Liver (tissue), 9 donors: ENCODE data around the gene MAN2B2. TPM values are rescaled to one million over a fixed set of nuclear protein-coding genes. Genes with fewer than 3 reads are reported as not detected.

ENCODE experiments used
- DNase-seq: peaks from one replicate; pipeline ENCODE4 v3.0.0-alpha.2; 2017; ENCODE audit warnings: low spot score
- H3K27ac ChIP-seq, 2 donors: one replicate each; pipeline ENCODE4 v1.7.0; 2013; ENCODE audit warnings: inconsistent platforms in 2 of 2, low read length in 2 of 2, control low read depth in 1 of 2, low read depth in 1 of 2, mild to moderate bottlenecking in 1 of 2
- H3K27me3 ChIP-seq, 4 donors: one replicate each; pipeline versions ENCODE4 v1.6.1 to v1.7.0; 2013; ENCODE audit warnings: low read length in 3 of 4, inconsistent platforms in 1 of 4, mild to moderate bottlenecking in 1 of 4, moderate library complexity in 1 of 4; ENCODE audit not compliant: control insufficient read depth in 4 of 4, insufficient read depth in 4 of 4
- H3K36me3 ChIP-seq, 4 donors: one replicate each; pipeline versions ENCODE4 v1.6.1 to v1.7.0; 2013; ENCODE audit warnings: low read length in 3 of 4, mild to moderate bottlenecking in 3 of 4, low read depth in 1 of 4, moderate library complexity in 1 of 4; ENCODE audit not compliant: control insufficient read depth in 4 of 4, insufficient read depth in 3 of 4
- H3K4me1 ChIP-seq, 4 donors: one replicate each; pipeline versions ENCODE4 v1.6.1 to v1.7.0; 2013; ENCODE audit warnings: low read length in 3 of 4, mild to moderate bottlenecking in 3 of 4, moderate library complexity in 1 of 4; ENCODE audit not compliant: control insufficient read depth in 4 of 4, insufficient read depth in 4 of 4
- H3K4me3 ChIP-seq, 3 donors: one replicate each; pipeline versions ENCODE4 v1.6.1 to v1.7.0; 2013; ENCODE audit warnings: low read length in 3 of 3, control low read depth in 1 of 3, low read depth in 1 of 3, mild to moderate bottlenecking in 1 of 3
- H3K9ac ChIP-seq, 2 donors: one replicate each; pipeline ENCODE4 v1.7.0; 2013; ENCODE audit warnings: low read length in 2 of 2, mild to moderate bottlenecking in 2 of 2, moderate library complexity in 2 of 2, control low read depth in 1 of 2, low read depth in 1 of 2
- H3K9me3 ChIP-seq, 4 donors: one replicate each; pipeline versions ENCODE4 v1.6.1 to v1.7.0; 2013; ENCODE audit warnings: low read length in 3 of 4; ENCODE audit not compliant: control insufficient read depth in 4 of 4
- ATF3 ChIP-seq: IDR thresholded peaks from 2 replicates; pipeline ENCODE4 v1.6.1; 2016; ENCODE audit warnings: antibody characterized with exemption
- CTCF ChIP-seq: fragments of 150-350 bp; IDR thresholded peaks from 2 replicates; pipeline ENCODE4 v1.5.1; 2017; ENCODE audit warnings: improper control_type of control experiment, low read depth, low read length; ENCODE audit not compliant: missing input control
- EGR1 ChIP-seq, 2 donors: IDR thresholded peaks; 2 replicates each; pipeline ENCODE4 v1.6.1; 2016 to 2018; ENCODE audit warnings: antibody characterized with exemption in 2 of 2, low read depth in 2 of 2
- FOXA1 ChIP-seq: IDR thresholded peaks from 2 replicates; pipeline ENCODE4 v1.6.1; 2016; ENCODE audit warnings: antibody characterized with exemption
- FOXA2 ChIP-seq: IDR thresholded peaks from 2 replicates; pipeline ENCODE4 v1.6.1; 2016; ENCODE audit warnings: antibody characterized with exemption
- GABPA ChIP-seq, 2 donors: IDR thresholded peaks in 1 of 2; conservative IDR thresholded peaks in 1 of 2; 2 replicates each; pipeline ENCODE4 v1.6.1; 2016; ENCODE audit warnings: antibody characterized with exemption in 2 of 2, mild to moderate bottlenecking in 1 of 2, moderate library complexity in 1 of 2
- HNF4A ChIP-seq, 2 donors: conservative IDR thresholded peaks; 2 replicates each; pipeline ENCODE4 v1.6.1; 2016; ENCODE audit warnings: antibody characterized with exemption in 2 of 2, mild to moderate bottlenecking in 2 of 2
- HNF4G ChIP-seq: IDR thresholded peaks from 2 replicates; pipeline ENCODE4 v1.6.1; 2016; ENCODE audit warnings: antibody characterized with exemption
- JUND ChIP-seq, 2 donors: IDR thresholded peaks; 2 replicates each; pipeline ENCODE4 v1.6.1; 2016; ENCODE audit warnings: antibody characterized with exemption in 2 of 2
- MAX ChIP-seq: IDR thresholded peaks from 2 replicates; pipeline ENCODE4 v1.6.1; 2016; ENCODE audit warnings: antibody characterized with exemption
- NR2F2 ChIP-seq: IDR thresholded peaks from 2 replicates; pipeline ENCODE4 v1.6.1; 2016; ENCODE audit warnings: antibody characterized with exemption
- RAD21 ChIP-seq, 2 donors: IDR thresholded peaks; 2 replicates each; pipeline ENCODE4 v1.6.1; 2016; ENCODE audit warnings: antibody characterized with exemption in 2 of 2, mild to moderate bottlenecking in 2 of 2
- REST ChIP-seq: IDR thresholded peaks from 2 replicates; pipeline ENCODE4 v1.6.1; 2016; ENCODE audit warnings: antibody characterized with exemption, mild to moderate bottlenecking
- RXRA ChIP-seq, 2 donors: IDR thresholded peaks; 2 replicates each; pipeline ENCODE4 v1.6.1; 2017 to 2018; ENCODE audit warnings: antibody characterized with exemption in 2 of 2, mild to moderate bottlenecking in 1 of 2
- SP1 ChIP-seq: IDR thresholded peaks from 2 replicates; pipeline ENCODE4 v1.6.1; 2018; ENCODE audit warnings: antibody characterized with exemption, mild to moderate bottlenecking
- TAF1 ChIP-seq: conservative IDR thresholded peaks from 2 replicates; pipeline ENCODE4 v1.6.1; 2016; ENCODE audit warnings: antibody characterized with exemption, mild to moderate bottlenecking
- YY1 ChIP-seq: IDR thresholded peaks from 2 replicates; pipeline ENCODE4 v1.6.1; 2016; ENCODE audit warnings: antibody characterized with exemption, mild to moderate bottlenecking
- ZBTB33 ChIP-seq: IDR thresholded peaks from 2 replicates; pipeline ENCODE4 v1.6.1; 2016; ENCODE audit warnings: antibody characterized with exemption
- WGBS: extraction: QIAGEN DNeasy Blood & Tissue Kit; methylation state at CpG from one replicate; pipeline ENCODE4 v1.1.7; 2013; 5-methylcytosine and 5-hydroxymethylcytosine counted together
- polyA plus RNA-seq, 2 donors: library from polyadenylated mRNA; stranded (reverse) in 1 of 2; unstranded in 1 of 2; fragments of 200-250 nt in 1 of 2; fragments of >200 nt in 1 of 2; fragmentation: Nextera tagmentation in 1 of 2; extraction: Ambion mirVana in 1 of 2; gene quantifications; one replicate each; pipeline versions ENCODE4 v1.2.1 to v1.2.3, GENCODE V29; 2013 to 2015
- total RNA-seq, 2 donors: library from RNA; depleted of rRNA; stranded (reverse); fragments of >200 nt; gene quantifications; one replicate each; pipeline ENCODE4 v1.2.3, GENCODE V29; 2014
- donor health status: healthy.
- donor health status: healthy.
- donor health status: healthy.
- donor health status: healthy.
- donor health status: healthy.

Gene MAN2B2
- total and polyA plus RNA-seq, 4 donors = 14.7 to 29.7 (median 22.5) TPM

GRCh38 chr4:6643141-6643847 lies 68.3 kb downstream of the MAN2B2 start:
- Histone ChIP-seq H3K4me3 (no peak overlapping the region), H3K9ac (no peak overlapping the region), H3K9me3 (no peaks in the 10 kb centered on the region), H3K4me1 (peaks cover 5 to 19% (median 16%) of the 10 kb centered on the region in 4 donors), H3K27ac (no peak overlapping the region), H3K36me3 (peaks cover 2 to 13% (median 7%) of the 10 kb centered on the region in 4 donors), H3K27me3 (no peaks in the 10 kb centered on the region)
- no peak for TF ChIP-seq ZBTB33
- no peak for TF ChIP-seq HNF4A (conservative IDR thresholded peaks at IDR 0.05)
- TF ChIP-seq JUND (IDR thresholded peaks at IDR 0.05) = no peak
- no peak for TF ChIP-seq RXRA (IDR thresholded peaks at IDR 0.05)
- TF ChIP-seq REST = no peak
- TF ChIP-seq SP1 = no peak
- DNase-seq = no peak
- WGBS = 89% methylated on average over 8 of the region's 8 CpGs

- no peaks in the 10 kb centered on the region for H3K9me3 ChIP-seq
- H3K36me3 ChIP-seq = peaks cover 2 to 13% (median 7%) of the 10 kb centered on the region in 4 donors
- H3K9ac ChIP-seq = no peak overlapping the region
- H3K27ac ChIP-seq = no peak overlapping the region
- H3K4me3 ChIP-seq = no peak overlapping the region
- WGBS = 89% methylated on average over 5 of the region's 5 CpGs
- DNase-seq = no peak
- H3K4me1 ChIP-seq = peaks cover 5 to 19% (median 16%) of the 10 kb centered on the region in 4 donors
- H3K27me3 ChIP-seq = no peaks in the 10 kb centered on the region
- no peak for TF ChIP-seq FOXA1
- TF ChIP-seq GABPA (IDR thresholded peaks at IDR 0.05 in 1 of 2, conservative IDR thresholded peaks at IDR 0.05 in 1 of 2) = no peak
- no peak for TF ChIP-seq TAF1
- no peak for TF ChIP-seq YY1
- TF ChIP-seq CTCF = no peak
- TF ChIP-seq ATF3 = no peak
- TF ChIP-seq EGR1 (IDR thresholded peaks at IDR 0.05; ENCODE audit: low read depth in 2 of 2) = no peak
- no peak for TF ChIP-seq HNF4G
- no peak for TF ChIP-seq SP1
- TF ChIP-seq ZBTB33 = no peak
- no peak for TF ChIP-seq NR2F2
- TF ChIP-seq MAX = no peak
- TF ChIP-seq JUND (IDR thresholded peaks at IDR 0.05) = no peak
- TF ChIP-seq RAD21 (IDR thresholded peaks at IDR 0.05) = no peak
- TF ChIP-seq FOXA2 = no peak
- TF ChIP-seq RXRA (IDR thresholded peaks at IDR 0.05) = no peak
- no peak for TF ChIP-seq HNF4A (conservative IDR thresholded peaks at IDR 0.05)
Measured at GRCh38 chr4:6644792-6645530, 70.0 kb downstream of the MAN2B2 start.
